RPMI7951 (cell line): ENCODE measurements around the gene LRRC9. TPM values are rescaled to one million over a fixed set of nuclear protein-coding genes. Genes with fewer than 3 reads are reported as not detected.
"Not testable (repeated sequence)": the region's sequence is repeated elsewhere in the genome, so short reads cannot be mapped to it uniquely, and the experiment has no call there.

ENCODE experiments used
- DNase-seq: peaks from one replicate; pipeline ENCODE4 v3.0.0-alpha.2; 2012; ENCODE audit warnings: low read depth
- total RNA-seq: library from RNA; depleted of rRNA; stranded (reverse); fragments of >200 nt; shearing (Covaris generic); gene quantifications from 2 replicates; pipeline ENCODE4 v1.2.3, GENCODE V29; 2014

Gene LRRC9
- total RNA-seq, 1 experiment from 2014 or later, result not detected

DNA sequence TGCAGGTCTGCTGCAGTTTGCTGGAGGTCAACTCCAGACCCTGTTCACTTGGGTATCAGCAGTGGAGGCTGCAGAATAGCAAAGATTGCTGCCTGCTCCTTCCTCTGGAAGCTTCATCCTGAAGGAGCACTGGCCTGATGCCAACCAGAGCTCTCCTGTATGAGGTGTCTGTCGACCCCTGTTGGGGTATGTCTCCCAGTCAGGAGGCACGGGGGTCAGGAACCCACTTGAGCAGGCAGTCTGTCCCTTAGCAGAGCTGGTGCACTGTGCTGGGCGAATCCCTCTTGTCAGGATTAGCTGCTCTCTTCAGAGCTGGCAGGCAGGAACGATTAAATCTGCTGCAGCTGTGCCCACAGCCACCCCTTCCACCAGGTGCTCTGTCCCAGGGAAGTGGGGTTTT is 37.9 kb downstream of the LRRC9 start:
- not testable (repeated sequence) for DNase-seq

DNA sequence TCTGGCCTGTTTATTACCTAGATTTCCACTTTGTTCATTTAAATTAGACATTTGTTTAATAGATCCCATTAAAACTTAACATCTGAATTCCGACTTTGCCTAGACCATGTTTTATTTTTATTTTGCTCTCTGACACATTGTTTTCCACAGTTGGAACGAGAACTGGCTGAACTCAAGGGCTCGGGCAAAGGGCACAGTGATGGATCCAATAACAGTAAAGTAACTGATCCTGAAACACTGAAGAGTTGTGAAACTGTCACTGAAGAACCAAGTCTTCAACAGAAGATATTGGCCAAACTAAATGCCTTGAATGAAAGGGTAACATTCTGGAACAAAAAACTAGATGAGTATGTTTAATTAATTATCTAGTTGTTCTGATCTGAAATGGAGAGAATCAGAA is 39.7 kb downstream of the LRRC9 start:
- no peak for DNase-seq

DNA sequence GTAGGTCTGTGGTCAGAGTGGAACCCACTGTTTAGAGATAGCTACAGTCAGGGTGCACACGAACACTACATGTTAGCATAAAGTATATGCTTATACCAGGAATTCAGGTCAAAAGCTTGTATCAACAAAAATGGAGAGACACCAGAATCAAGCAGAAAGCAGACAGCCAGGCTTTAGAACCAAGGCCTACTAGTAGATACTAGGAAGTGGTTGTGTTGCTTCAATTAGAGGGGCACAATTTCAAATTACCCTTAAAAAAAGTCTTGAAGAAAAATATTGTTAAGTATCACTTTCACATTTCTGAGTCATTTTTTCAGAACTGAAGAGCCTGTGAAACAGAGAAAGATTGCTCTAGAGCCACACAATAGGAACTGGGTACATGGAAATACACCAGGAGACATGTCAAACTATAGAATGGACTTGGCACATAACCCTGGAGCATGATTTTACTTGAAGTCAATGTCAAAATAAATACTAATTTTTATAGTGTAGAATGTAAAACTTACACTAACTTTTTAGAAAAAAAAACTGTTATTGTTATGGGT is 41.6 kb downstream of the LRRC9 start:
- DNase-seq, result no peak

GRCh38 chr14:59964251-59965007 is 44.5 kb downstream of the LRRC9 start:
- no peak for DNase-seq

- no peak for DNase-seq
Measured at GRCh38 chr14:59969319-59969718, 49.4 kb downstream of the LRRC9 start.

- no peak for DNase-seq
Measured at GRCh38 chr14:59981564-59981963, 61.6 kb downstream of the LRRC9 start.

- DNase-seq, result no peak
Measured at GRCh38 chr14:59983048-59983447, 63.1 kb downstream of the LRRC9 start.

DNA sequence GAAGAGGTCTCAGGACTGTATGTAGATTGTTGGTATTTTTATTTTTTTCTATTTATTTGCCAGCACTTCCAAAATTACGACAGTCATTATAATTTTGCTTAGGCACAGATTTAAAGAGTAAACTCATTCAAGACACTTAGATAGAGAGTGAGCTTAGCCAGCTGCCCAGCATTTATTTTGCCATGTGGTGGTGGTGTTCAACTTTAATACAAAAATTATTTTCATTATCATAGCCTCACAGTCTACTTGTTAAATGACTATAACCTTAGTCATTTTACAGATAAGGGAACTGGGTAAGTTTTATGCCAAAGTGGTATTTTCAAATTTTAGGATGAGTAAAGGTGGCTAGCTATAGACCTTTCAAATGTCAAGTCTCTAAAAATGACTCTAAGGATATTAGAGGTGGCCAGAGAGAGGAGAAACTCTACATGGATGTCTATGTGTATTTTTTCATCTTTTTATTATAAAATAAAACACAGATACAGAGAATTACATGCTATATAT is 66.7 kb downstream of the LRRC9 start:
- DNase-seq, result no peak

GRCh38 chr14:59997449-59997848 is 77.5 kb downstream of the LRRC9 start:
- DNase-seq, result no peak

DNA sequence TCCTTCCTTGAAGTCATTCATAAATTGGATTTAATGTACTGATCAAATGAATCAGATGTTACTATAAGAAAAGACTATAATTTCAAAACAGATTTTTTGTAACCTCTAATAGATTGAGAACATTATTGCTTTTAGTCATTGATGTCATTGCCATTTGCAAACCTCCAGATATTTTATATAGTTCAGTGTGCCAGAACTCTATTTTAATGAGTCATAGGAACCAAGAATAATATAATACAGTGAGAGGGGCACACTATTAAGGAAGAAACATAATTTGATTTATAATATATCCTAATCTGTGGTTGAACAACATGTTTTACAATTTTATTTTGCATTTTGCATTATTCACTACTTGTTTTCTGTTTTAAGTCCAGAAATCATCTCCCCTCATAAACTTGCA is 78.0 kb downstream of the LRRC9 start:
- DNase-seq, result no peak

GRCh38 chr14:59998564-59998963 is 78.6 kb downstream of the LRRC9 start:
- DNase-seq, result no peak

- DNase-seq, result no peak
Measured at GRCh38 chr14:60002819-60003492, 83.0 kb downstream of the LRRC9 start.

GRCh38 chr14:60003991-60004390 is 84.0 kb downstream of the LRRC9 start:
- DNase-seq, result no peak

DNA sequence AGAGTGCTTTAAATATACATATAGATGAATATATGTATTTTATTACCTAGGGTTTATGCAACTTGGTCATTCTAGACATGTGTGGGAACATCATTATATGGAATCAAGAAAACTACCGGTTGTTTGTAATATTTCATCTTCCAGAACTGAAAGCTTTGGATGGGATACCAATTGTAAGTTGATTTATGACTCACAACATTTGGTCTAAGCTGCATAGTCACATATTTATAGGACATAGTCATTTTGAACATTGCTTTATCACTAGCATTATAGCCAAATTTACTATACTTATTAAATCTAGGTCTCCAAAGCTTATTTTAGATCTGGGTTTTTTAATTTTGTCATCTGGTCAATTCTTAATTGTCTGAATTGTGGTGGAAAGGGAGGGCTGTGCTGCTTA is 88.1 kb downstream of the LRRC9 start:
- no peak for DNase-seq

GRCh38 chr14:60010263-60010662 is 90.3 kb downstream of the LRRC9 start:
- not testable (repeated sequence) for DNase-seq

DNA sequence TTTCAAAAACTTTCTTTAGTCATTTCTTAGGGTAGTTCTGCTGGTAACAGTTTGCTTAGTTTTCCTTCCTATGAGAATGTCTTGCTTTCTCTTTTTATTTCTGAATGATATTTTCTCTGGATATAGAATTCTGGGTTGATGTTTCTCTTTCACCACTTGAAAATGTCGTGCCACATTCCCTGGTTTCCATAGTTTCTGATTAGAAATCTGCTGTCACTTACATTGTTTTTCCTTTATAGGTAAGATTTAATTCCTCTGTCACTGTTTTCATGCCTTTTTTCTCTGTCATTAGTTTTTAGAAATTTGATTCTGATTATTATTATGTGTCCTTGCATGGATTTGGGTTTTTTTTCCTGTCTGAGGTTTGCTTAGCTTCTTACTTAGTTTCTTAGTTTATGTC is 94.5 kb downstream of the LRRC9 start:
- DNase-seq, result no peak

DNA sequence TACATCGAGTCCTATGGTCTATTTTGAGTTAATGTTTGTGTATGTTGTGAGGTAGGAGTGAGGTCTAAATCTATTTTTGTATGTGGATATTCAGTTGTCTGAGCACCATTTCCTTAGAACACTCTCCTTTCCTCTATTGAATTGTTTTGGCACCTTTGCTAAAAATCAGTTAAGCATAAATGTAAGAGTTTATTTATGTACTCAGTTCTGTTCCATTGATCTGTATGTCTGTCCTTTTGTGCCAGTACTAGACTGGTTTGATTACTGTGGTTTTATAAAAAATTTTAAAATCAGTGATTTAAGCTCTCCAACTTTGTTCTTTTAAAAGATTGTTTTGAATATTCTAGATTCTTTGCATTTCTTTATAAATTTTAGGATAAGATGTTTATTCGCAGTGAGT is 101.7 kb downstream of the LRRC9 start:
- no peak for DNase-seq

DNA sequence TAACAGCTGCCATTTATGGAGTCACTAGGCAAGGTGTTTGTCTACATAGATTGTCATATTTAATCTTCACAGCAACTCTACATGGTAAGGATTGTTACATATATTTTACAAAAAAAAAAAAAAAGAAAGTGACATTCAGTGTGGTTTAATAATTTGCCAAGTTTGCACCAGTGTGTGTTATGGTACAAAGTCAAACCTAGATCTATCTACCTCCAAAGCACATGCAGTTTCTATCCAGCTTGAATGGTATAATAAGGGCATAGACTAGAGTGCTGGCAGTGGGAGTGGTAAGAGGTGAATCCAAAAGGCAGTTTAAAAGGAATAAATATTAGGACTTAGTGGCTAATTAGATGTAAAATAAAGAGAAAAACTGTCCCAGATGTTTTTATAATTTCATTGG is 105.6 kb downstream of the LRRC9 start:
- DNase-seq, result no peak

DNA sequence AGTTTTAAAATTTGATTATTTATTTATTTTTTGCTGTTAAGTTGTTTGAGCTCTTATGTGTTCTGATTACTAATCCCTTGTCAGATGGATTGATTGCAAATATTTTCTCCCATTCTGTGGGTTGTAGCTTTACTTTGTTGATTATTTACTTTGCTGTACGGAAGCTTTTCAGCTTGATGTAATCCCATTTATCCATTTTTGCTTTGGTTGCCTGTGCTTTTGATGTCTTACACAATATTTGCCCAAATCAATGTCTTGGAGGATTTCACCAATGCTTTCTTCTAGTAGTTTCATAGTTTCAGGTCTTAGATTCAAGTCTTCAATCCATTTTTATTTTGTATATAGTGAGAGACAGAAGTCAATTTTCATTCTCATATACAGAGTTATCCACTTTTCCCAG is 115.2 kb downstream of the LRRC9 start:
- DNase-seq, result no peak

DNA sequence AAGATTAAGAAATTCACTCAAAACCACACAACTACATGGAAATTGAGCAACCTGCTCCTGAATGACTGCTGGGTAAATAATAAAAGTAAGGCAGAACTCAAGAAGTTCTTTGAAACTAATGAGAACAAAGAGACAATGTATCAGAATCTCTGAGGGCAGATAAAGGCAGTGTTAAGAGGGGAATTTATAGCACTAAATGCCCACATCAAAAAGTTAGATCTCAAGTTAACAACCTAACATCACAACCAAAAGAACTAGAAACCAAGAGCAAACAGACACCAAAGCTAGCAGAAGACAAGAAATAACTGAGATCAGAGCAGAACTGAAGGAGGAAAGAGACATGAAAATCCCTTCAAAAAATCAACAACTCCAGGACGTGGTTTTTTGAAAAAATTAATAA is 128.0 kb downstream of the LRRC9 start:
- DNase-seq, result not testable (repeated sequence)

DNA sequence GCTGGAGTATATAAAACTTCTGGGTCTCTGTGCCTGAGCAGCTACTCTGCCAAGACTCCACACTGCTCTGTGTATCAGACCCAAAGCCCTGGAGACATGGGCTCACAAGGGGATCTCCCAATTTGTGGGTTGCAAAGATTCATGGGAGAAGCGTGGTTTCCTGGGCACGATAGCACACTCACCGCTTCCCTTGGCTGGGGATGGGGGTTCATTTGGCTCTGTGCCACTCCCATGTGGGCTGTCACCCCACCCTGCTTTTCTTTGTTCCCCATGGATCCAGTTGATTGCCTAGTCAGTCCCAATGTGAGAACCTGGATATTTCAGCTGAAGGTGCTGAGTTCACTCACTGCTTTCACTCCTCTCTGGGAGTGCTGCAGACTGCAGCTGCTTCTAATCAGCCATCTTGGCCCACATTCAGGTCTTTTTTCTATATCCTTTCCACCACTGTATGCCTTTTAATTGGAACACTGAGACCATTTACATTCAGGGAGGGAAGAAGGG is 131.8 kb downstream of the LRRC9 start:
- peak; percentile 35 for DNase-seq

DNA sequence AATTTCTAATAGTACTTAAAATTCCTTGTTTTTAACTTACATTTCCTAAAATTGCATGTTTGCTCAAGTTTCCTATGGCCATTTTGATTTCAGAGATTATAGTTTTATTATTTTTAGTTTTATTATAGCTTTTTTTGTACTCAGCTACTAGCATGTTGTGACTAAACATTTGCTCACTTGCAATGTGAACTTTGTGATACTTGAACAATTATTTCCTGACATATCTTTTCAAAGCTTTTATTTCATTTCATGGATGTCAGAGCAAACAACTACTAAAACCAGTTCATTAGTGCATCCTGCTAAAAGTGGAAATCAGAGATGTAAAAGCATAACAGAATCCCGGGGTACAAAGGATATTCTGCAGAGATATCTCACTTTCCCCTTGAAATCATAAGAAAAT is 138.1 kb downstream of the LRRC9 start:
- DNase-seq, result no peak

DNA sequence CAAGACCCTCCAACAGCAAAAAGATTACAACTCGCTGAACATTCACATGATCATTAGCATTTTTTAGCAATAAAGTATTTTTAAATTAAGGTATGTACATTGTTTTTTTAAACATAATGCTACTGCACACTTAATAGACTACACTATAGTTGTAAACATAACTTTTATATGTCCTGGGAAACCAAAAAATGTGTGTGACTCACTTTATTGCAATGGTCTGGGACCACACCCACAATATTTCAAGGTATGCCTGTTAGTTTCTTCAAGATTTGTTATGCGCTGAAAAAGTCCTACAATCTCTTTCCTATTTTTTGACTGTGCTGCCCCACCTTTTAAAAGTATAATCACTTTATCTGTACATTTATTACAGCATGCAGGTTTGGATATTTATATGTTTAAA is 141.4 kb downstream of the LRRC9 start:
- DNase-seq, result no peak
